Heart left ventricle (tissue), 13 donors: ENCODE measurements around the gene NEK2.

ENCODE experiments used
- POLR2A ChIP-seq, 2 donors: fragments of 450-650 bp; IDR thresholded peaks; one replicate each; pipeline ENCODE4 v1.6.1; 2017; ENCODE audit warnings: antibody characterized with exemption in 2 of 2, mild to moderate bottlenecking in 2 of 2, moderate library complexity in 2 of 2
- TF ChIP-seq, protein P1 (sequence below), 12 donors: fragments of 200-600 bp; sonication (generic) in 4 of 12; IDR thresholded peaks; one replicate each; pipeline versions ENCODE4 v1.5.0 to v1.8.0; 2018 to 2022; ENCODE audit warnings: antibody characterized with exemption in 12 of 12, mild to moderate bottlenecking in 5 of 12
- donor health status: ischemic (EF 13 %, LVEDD 7.1; RV severe dilation, severe dysfunction).
- donor health status: DM: no; HTN: yes; CAD: no.
- donor health status: DM: no; HTN: no; CAD: no.
- donor health status: ischemic (EF 25% LVEDD 6.9; RV normal size, moderate dysfunction).
- donor health status: ischemic (EF 25% LVEDD 5.7; RV mildly dilated, moderate dysfunction).
- donor health status: ischemic (EF 35%, LVEDD 5.7; RV mildly dilated, moderate dysfunction).
- donor health status: nonischemic (EF 11% LVEDD 7.7; RV severe dilation, severe dysfunction).
- donor health status: DM: yes; HTN: yes; CAD: no.
- donor health status: PGD.
- donor health status: ischemic (EF 29% LVEDD 5.4; RV normal size, mild dysfunction).
- donor health status: nonischemic (EF 23%, LVEDD 6.1; RV moderate dilation, normal function).

DNA sequence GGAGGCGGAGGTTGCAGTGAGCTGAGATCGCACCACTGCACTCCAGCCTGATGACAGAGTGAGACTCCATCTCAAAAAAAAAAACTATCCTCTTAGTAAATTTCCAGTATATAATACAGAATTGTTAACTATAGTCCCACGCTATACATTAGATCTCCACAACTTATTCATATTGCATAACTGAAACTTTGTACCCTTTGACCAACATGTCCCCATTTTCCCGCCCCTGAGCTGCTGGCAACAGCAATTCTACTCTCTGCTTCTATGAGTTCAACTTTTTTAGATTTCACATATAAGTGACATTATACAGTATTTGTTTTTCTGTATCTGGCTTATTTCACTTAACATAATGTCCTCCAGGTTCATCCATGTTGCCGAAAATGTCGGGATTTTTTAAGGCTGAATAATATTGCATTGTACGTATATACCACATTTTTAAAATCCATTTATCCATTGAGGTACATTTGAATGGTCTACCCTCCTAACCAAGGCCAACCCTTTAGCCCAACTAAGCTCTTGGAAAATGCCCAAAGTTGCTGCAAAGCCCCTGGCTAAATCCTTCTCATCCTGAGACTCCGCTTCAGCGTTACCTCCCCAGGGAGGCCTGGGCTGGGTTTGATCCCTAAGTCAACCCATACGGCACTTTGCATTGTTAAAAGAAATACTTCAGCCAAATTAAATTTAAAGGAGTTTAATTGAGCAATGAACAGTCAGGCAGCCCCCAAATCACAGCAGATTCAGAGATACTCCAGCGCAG lies 34.2 kb downstream of the NEK2 start:
- TF ChIP-seq, protein P1, sequence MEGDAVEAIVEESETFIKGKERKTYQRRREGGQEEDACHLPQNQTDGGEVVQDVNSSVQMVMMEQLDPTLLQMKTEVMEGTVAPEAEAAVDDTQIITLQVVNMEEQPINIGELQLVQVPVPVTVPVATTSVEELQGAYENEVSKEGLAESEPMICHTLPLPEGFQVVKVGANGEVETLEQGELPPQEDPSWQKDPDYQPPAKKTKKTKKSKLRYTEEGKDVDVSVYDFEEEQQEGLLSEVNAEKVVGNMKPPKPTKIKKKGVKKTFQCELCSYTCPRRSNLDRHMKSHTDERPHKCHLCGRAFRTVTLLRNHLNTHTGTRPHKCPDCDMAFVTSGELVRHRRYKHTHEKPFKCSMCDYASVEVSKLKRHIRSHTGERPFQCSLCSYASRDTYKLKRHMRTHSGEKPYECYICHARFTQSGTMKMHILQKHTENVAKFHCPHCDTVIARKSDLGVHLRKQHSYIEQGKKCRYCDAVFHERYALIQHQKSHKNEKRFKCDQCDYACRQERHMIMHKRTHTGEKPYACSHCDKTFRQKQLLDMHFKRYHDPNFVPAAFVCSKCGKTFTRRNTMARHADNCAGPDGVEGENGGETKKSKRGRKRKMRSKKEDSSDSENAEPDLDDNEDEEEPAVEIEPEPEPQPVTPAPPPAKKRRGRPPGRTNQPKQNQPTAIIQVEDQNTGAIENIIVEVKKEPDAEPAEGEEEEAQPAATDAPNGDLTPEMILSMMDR (IDR thresholded peaks at IDR 0.05) = no peak
- TF ChIP-seq POLR2A (IDR thresholded peaks at IDR 0.05) = no peak
